Sigmoid colon (tissue), 7 donors: ENCODE measurements around the gene TRPM3. TPM values are rescaled to one million over a fixed set of nuclear protein-coding genes. Genes with fewer than 3 reads are reported as not detected.

Experiments used
- DNase-seq: peaks from one replicate; pipeline ENCODE4 v3.0.0-alpha.2; 2019
- H3K27ac ChIP-seq, 4 donors: fragments of 200-600 bp; sonication (generic); one replicate each; pipeline ENCODE4 v1.5.1; 2016 to 2019; ENCODE audit warnings: mild to moderate bottlenecking in 1 of 4
- H3K27me3 ChIP-seq, 3 donors: fragments of 200-600 bp; sonication (generic); one replicate each; pipeline ENCODE4 v1.5.1; 2019; ENCODE audit warnings: mild to moderate bottlenecking in 1 of 3
- H3K36me3 ChIP-seq, 4 donors: fragments of 200-600 bp; sonication (generic); one replicate each; pipeline ENCODE4 v1.5.1; 2016 to 2019
- H3K4me1 ChIP-seq, 4 donors: fragments of 200-600 bp; sonication (generic); one replicate each; pipeline ENCODE4 v1.5.1; 2017 to 2019
- H3K4me3 ChIP-seq, 4 donors: fragments of 200-600 bp; sonication (generic); one replicate each; pipeline ENCODE4 v1.5.1; 2017 to 2019; ENCODE audit warnings: mild to moderate bottlenecking in 2 of 4, moderate library complexity in 1 of 4
- H3K9me3 ChIP-seq, 4 donors: fragments of 200-600 bp in 3 of 4; sonication (generic) in 3 of 4; one replicate each; pipeline versions ENCODE4 v1.5.1 to v1.6.1; 2013 to 2019
- EP300 ChIP-seq, 4 donors: sonication (generic); formaldehyde crosslinking; IDR thresholded peaks; one replicate each; pipeline ENCODE4 v1.6.1; 2017; ENCODE audit warnings: antibody characterized with exemption in 4 of 4
- POLR2A ChIP-seq, 2 donors: fragments of 450-650 bp; IDR thresholded peaks; one replicate each; pipeline ENCODE4 v1.6.1; 2016; ENCODE audit warnings: antibody characterized with exemption in 2 of 2, mild to moderate bottlenecking in 2 of 2, moderate library complexity in 2 of 2
- POLR2AphosphoS5 ChIP-seq, 4 donors: sonication (generic); formaldehyde crosslinking; IDR thresholded peaks; one replicate each; pipeline ENCODE4 v1.6.1; 2017; ENCODE audit warnings: antibody characterized with exemption in 4 of 4
- WGBS, 2 donors: extraction: QIAGEN DNeasy Blood & Tissue Kit; methylation state at CpG; one replicate each; pipeline ENCODE4 v1.1.7; 2013; 5-methylcytosine and 5-hydroxymethylcytosine counted together
- intact Hi-C: fragments of 100-400 bp; cut with DNase I; formaldehyde crosslinking; loops from one replicate; pipeline ENCODE4 v1.15.1; 2023
- polyA plus RNA-seq, 3 donors: library from polyadenylated mRNA; stranded (reverse); fragments of 200-250 nt; gene quantifications; one replicate each; pipeline ENCODE4 v1.2.3, GENCODE V29; 2013
- total RNA-seq, 4 donors: library from RNA; depleted of rRNA; stranded (reverse); fragments of >200 nt; gene quantifications; one replicate each; pipeline ENCODE4 v1.1.0, GENCODE V29; 2016
- TF ChIP-seq, protein P1 (sequence below), 4 experiments: fragments of 450-650 bp in 3 of 4; fragments of 200-600 bp in 1 of 4; IDR thresholded peaks; one replicate each; pipeline ENCODE4 v1.5.1; 2016 to 2019; ENCODE audit warnings: antibody characterized with exemption in 4 of 4, mild to moderate bottlenecking in 3 of 4, moderate library complexity in 2 of 4
- donor health status: healthy with polysubstance abuse.
- donor health status: Bipolar disorder and iron deficiency.
- donor health status: healthy.

The TRPM3 gene
- total and polyA plus RNA-seq, 7 donors, result 0.07 to 1.8 (median 0.41) TPM; not detected in 2

GRCh38 chr9:70829591-70830265 is 291.7 kb downstream of the TRPM3 start:
- Histone ChIP-seq H3K4me3 (no peak overlapping the region), H3K36me3 (no peaks in the 10 kb centered on the region), H3K27ac (no peak overlapping the region), H3K27me3 (no peaks in the 10 kb centered on the region), H3K4me1 (no peaks in the 10 kb centered on the region), H3K9me3 (no peaks in the 10 kb centered on the region)
- no peak for TF ChIP-seq EP300 (IDR thresholded peaks at IDR 0.05)
- TF ChIP-seq, protein P1, sequence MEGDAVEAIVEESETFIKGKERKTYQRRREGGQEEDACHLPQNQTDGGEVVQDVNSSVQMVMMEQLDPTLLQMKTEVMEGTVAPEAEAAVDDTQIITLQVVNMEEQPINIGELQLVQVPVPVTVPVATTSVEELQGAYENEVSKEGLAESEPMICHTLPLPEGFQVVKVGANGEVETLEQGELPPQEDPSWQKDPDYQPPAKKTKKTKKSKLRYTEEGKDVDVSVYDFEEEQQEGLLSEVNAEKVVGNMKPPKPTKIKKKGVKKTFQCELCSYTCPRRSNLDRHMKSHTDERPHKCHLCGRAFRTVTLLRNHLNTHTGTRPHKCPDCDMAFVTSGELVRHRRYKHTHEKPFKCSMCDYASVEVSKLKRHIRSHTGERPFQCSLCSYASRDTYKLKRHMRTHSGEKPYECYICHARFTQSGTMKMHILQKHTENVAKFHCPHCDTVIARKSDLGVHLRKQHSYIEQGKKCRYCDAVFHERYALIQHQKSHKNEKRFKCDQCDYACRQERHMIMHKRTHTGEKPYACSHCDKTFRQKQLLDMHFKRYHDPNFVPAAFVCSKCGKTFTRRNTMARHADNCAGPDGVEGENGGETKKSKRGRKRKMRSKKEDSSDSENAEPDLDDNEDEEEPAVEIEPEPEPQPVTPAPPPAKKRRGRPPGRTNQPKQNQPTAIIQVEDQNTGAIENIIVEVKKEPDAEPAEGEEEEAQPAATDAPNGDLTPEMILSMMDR (IDR thresholded peaks at IDR 0.05), result no peak
- no peak for TF ChIP-seq POLR2AphosphoS5 (IDR thresholded peaks at IDR 0.05)
- TF ChIP-seq POLR2A (IDR thresholded peaks at IDR 0.05), result no peak
- DNase-seq, result no peak
- intact Hi-C loops, result no loop called here
- WGBS, 2 donors, result 81 to 84% methylated on average over 5 of the region's 5 CpGs

DNA sequence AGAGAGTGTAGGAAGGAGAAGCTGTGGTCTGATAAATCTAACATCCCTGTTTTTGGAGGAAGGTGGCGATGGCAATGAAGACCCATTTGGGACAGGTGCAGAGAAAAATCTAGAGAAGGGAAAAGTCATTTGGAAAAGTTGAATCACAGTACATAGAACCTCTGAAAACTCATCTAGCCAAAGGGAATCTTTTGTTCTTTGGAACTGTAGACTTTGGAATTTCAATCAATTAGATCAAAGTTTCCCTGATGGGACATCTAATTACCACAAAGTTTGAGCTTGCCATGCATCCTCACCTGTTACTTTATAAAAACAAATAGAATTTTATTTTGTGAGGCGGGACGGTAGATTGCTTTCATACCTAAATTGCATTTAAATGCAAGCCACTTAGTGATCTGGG is 294.9 kb downstream of the TRPM3 start:
- H3K9me3 ChIP-seq, result no peaks in the 10 kb centered on the region
- H3K4me1 ChIP-seq, result no peaks in the 10 kb centered on the region
- no peak overlapping the region for H3K4me3 ChIP-seq
- no peak for TF ChIP-seq EP300 (IDR thresholded peaks at IDR 0.05)
- TF ChIP-seq POLR2AphosphoS5 (IDR thresholded peaks at IDR 0.05), result no peak
- TF ChIP-seq POLR2A (IDR thresholded peaks at IDR 0.05), result no peak
- TF ChIP-seq, protein P1 (IDR thresholded peaks at IDR 0.05), result no peak
- intact Hi-C loops, result no loop called here
- no peaks in the 10 kb centered on the region for H3K36me3 ChIP-seq
- DNase-seq, result no peak
- H3K27me3 ChIP-seq, result no peaks in the 10 kb centered on the region
- no peak overlapping the region for H3K27ac ChIP-seq
- WGBS, 2 donors, result 79 to 84% methylated on average over 3 of the region's 3 CpGs

GRCh38 chr9:70823284-70823683 is 298.1 kb downstream of the TRPM3 start:
- Histone ChIP-seq H3K27ac (no peak overlapping the region), H3K4me1 (no peaks in the 10 kb centered on the region), H3K4me3 (no peak overlapping the region), H3K27me3 (no peaks in the 10 kb centered on the region), H3K36me3 (no peaks in the 10 kb centered on the region), H3K9me3 (no peaks in the 10 kb centered on the region)
- intact Hi-C loops, result no loop called here
- DNase-seq, result no peak
- 76 to 81% methylated on average over 7 of the region's 7 CpGs for WGBS, 2 donors
- TF ChIP-seq POLR2AphosphoS5 (IDR thresholded peaks at IDR 0.05) (no peak), POLR2A (IDR thresholded peaks at IDR 0.05) (no peak), EP300 (IDR thresholded peaks at IDR 0.05) (no peak)
- TF ChIP-seq, protein P1 (IDR thresholded peaks at IDR 0.05), result no peak

- Histone ChIP-seq H3K4me3 (no peak overlapping the region), H3K4me1 (no peaks in the 10 kb centered on the region), H3K27me3 (no peaks in the 10 kb centered on the region), H3K9me3 (no peaks in the 10 kb centered on the region), H3K27ac (no peak overlapping the region), H3K36me3 (no peaks in the 10 kb centered on the region)
- DNase-seq, result no peak
- TF ChIP-seq EP300 (IDR thresholded peaks at IDR 0.05), result no peak
- TF ChIP-seq, protein P1 (IDR thresholded peaks at IDR 0.05), result no peak
- TF ChIP-seq POLR2AphosphoS5 (IDR thresholded peaks at IDR 0.05), result no peak
- no peak for TF ChIP-seq POLR2A (IDR thresholded peaks at IDR 0.05)
- intact Hi-C loops, result no loop called here
- WGBS, 2 donors, result 92 to 96% methylated on average over 3 of the region's 3 CpGs
These were observed 304.1 kb downstream of the TRPM3 start for GRCh38 chr9:70817311-70817710.

- no peaks in the 10 kb centered on the region for H3K4me1 ChIP-seq
- no peaks in the 10 kb centered on the region for H3K27me3 ChIP-seq
- H3K4me3 ChIP-seq, result no peak overlapping the region
- intact Hi-C loops, result no loop called here
- no peaks in the 10 kb centered on the region for H3K36me3 ChIP-seq
- no peak for TF ChIP-seq POLR2AphosphoS5 (IDR thresholded peaks at IDR 0.05)
- TF ChIP-seq, protein P1 (IDR thresholded peaks at IDR 0.05), result no peak
- no peak for TF ChIP-seq POLR2A (IDR thresholded peaks at IDR 0.05)
- no peak for TF ChIP-seq EP300 (IDR thresholded peaks at IDR 0.05)
- H3K27ac ChIP-seq, result no peak overlapping the region
- DNase-seq, result no peak
- no peaks in the 10 kb centered on the region for H3K9me3 ChIP-seq
- WGBS, 2 donors, result 27 to 39% methylated on average over 2 of the region's 2 CpGs
These were observed 304.5 kb downstream of the TRPM3 start for GRCh38 chr9:70816891-70817290.
